CD14-positive monocyte (primary cell): ENCODE measurements around the gene CDK19. TPM values are rescaled to one million over a fixed set of nuclear protein-coding genes. Genes with fewer than 3 reads are reported as not detected.

ENCODE experiments used
- DNase-seq, 3 donors: peaks; one replicate each; pipeline ENCODE4 v3.0.0-alpha.2; 2011 to 2022
- H2AFZ ChIP-seq: 2 replicates; pipeline ENCODE4 v1.6.0; 2012; ENCODE audit warnings: mild to moderate bottlenecking, low read depth, low read length, inconsistent platforms; ENCODE audit not compliant: insufficient read depth, poor library complexity, severe bottlenecking
- H3K27ac ChIP-seq, 2 donors: 1 replicate in 1 of 2; 2 replicates in 1 of 2; pipeline ENCODE4 v1.5.1; 2012 to 2013; ENCODE audit warnings: low read length in 2 of 2, control low read depth in 1 of 2, inconsistent platforms in 1 of 2, low read depth in 1 of 2, mild to moderate bottlenecking in 1 of 2
- H3K27me3 ChIP-seq, 2 donors: one replicate each; pipeline versions ENCODE4 v1.6.0 to v1.6.1; 2011 to 2013; ENCODE audit warnings: low read length in 2 of 2; ENCODE audit not compliant: control insufficient read depth in 2 of 2, insufficient read depth in 2 of 2
- H3K36me3 ChIP-seq, 2 donors: replicated peaks in 1 of 2; 1 replicate in 1 of 2; 2 replicates in 1 of 2; pipeline versions ENCODE4 v1.5.1 to v1.6.1; 2012 to 2013; ENCODE audit warnings: low read length in 2 of 2, control low read depth in 1 of 2, inconsistent platforms in 1 of 2, mild to moderate bottlenecking in 1 of 2; ENCODE audit not compliant: insufficient read depth in 2 of 2, control insufficient read depth in 1 of 2
- H3K4me1 ChIP-seq, 2 donors: 1 replicate in 1 of 2; 2 replicates in 1 of 2; pipeline versions ENCODE4 v1.5.1 to v1.6.1; 2012 to 2013; ENCODE audit warnings: low read length in 2 of 2, control low read depth in 1 of 2, inconsistent platforms in 1 of 2, mild to moderate bottlenecking in 1 of 2, moderate library complexity in 1 of 2; ENCODE audit not compliant: insufficient read depth in 2 of 2, control insufficient read depth in 1 of 2
- H3K4me2 ChIP-seq: replicated peaks from 2 replicates; pipeline ENCODE3; 2012; ENCODE audit warnings: low read length, moderate library complexity, mild to moderate bottlenecking; ENCODE audit not compliant: poor library complexity, severe bottlenecking; ENCODE audit errors: extremely low read depth
- H3K4me3 ChIP-seq, 3 experiments: fragments of 200-600 bp in 1 of 3; sonication (generic) in 1 of 3; replicated peaks in 1 of 3; 1 replicate in 2 of 3; 2 replicates in 1 of 3; pipeline ENCODE4 v1.5.1; 2011 to 2013; ENCODE audit warnings: low read length in 3 of 3, mild to moderate bottlenecking in 3 of 3, control low read depth in 2 of 3, low read depth in 2 of 3, inconsistent platforms in 1 of 3, moderate library complexity in 1 of 3
- H3K79me2 ChIP-seq: 2 replicates; pipeline ENCODE4 v1.6.0; 2012; ENCODE audit warnings: mild to moderate bottlenecking, control low read depth, inconsistent platforms, low read length, moderate library complexity; ENCODE audit not compliant: insufficient read depth
- H3K9ac ChIP-seq: 2 replicates; pipeline ENCODE4 v1.6.0; 2017; ENCODE audit warnings: low read length, mild to moderate bottlenecking; ENCODE audit not compliant: insufficient read depth, poor library complexity, severe bottlenecking
- H3K9me3 ChIP-seq, 2 donors: replicated peaks in 1 of 2; 1 replicate in 1 of 2; 2 replicates in 1 of 2; pipeline versions ENCODE4 v1.5.1 to v1.6.1; 2012 to 2013; ENCODE audit warnings: low read length in 2 of 2, control low read depth in 1 of 2; ENCODE audit not compliant: control insufficient read depth in 1 of 2, insufficient read depth in 1 of 2
- H4K20me1 ChIP-seq: 2 replicates; pipeline ENCODE4 v1.6.0; 2012; ENCODE audit warnings: mild to moderate bottlenecking, low read length, control low read depth, moderate library complexity; ENCODE audit not compliant: insufficient read depth
- H3K27ac Mint-ChIP-seq, 7 donors: one replicate each; pipeline ENCODE4 v1.8.0; 2020; ENCODE audit warnings: mild to moderate bottlenecking in 7 of 7, mixed read lengths in 7 of 7, moderate library complexity in 6 of 7, inconsistent platforms in 2 of 7
- H3K27me3 Mint-ChIP-seq, 3 donors: one replicate each; pipeline ENCODE4 v1.8.0; 2021 to 2022; ENCODE audit warnings: low read depth in 3 of 3, mild to moderate bottlenecking in 3 of 3, mixed read lengths in 3 of 3, moderate library complexity in 3 of 3, inconsistent platforms in 1 of 3
- H3K36me3 Mint-ChIP-seq, 2 donors: one replicate each; pipeline ENCODE4 v1.8.0; 2020; ENCODE audit warnings: mixed read lengths in 2 of 2, inconsistent platforms in 1 of 2, mild to moderate bottlenecking in 1 of 2
- H3K4me1 Mint-ChIP-seq: one replicate; pipeline ENCODE4 v1.8.0; 2020; ENCODE audit warnings: mild to moderate bottlenecking, mixed read lengths
- H3K4me3 Mint-ChIP-seq, 2 donors: one replicate each; pipeline ENCODE4 v1.8.0; 2020; ENCODE audit warnings: mild to moderate bottlenecking in 2 of 2, mixed read lengths in 2 of 2, moderate library complexity in 1 of 2
- H3K9me3 Mint-ChIP-seq, 7 donors: one replicate each; pipeline ENCODE4 v1.8.0; 2020 to 2022; ENCODE audit warnings: mixed read lengths in 7 of 7, mild to moderate bottlenecking in 6 of 7, moderate library complexity in 6 of 7, inconsistent platforms in 2 of 7
- CTCF ChIP-seq: fragments of 200-600 bp; IDR thresholded peaks from one replicate; pipeline ENCODE4 v1.8.0; 2022; ENCODE audit warnings: antibody characterized with exemption, mild to moderate bottlenecking
- WGBS: methylation state at CpG from one replicate; pipeline ENCODE4 v1.1.5; 2013; ENCODE audit warnings: missing lambda C conversion rate; ENCODE audit not compliant: insufficient coverage; 5-methylcytosine and 5-hydroxymethylcytosine counted together
- intact Hi-C, 2 donors: fragments of 100-400 bp; cut with micrococcal nuclease; formaldehyde crosslinking; loops; one replicate each; pipeline versions ENCODE4 v1.15.0 to v1.15.1; 2023
- polyA plus RNA-seq, 3 donors: library from polyadenylated mRNA; depleted of rRNA in 1 of 3; unstranded in 2 of 3; stranded (reverse) in 1 of 3; fragments of 300-500 nt in 2 of 3; fragments of >200 nt in 1 of 3; fragmentation: Illumina TruSeq in 2 of 3; gene quantifications; 1 replicate in 2 of 3; 2 replicates in 1 of 3; pipeline ENCODE4 v1.2.3, GENCODE V29; 2012 to 2021

CDK19 gene
- polyA plus RNA-seq, 3 donors: 2.7 to 12.0 (median 3.9) TPM

- no CpG with 5 or more reads among the region's 1 CpG for WGBS
- H3K9me3 Mint-ChIP-seq: peaks cover 0 to 2% (median 0%) of the 10 kb centered on the region in 7 donors
These were observed 101.1 kb downstream of the CDK19 start for GRCh38 chr6:110714143-110714542.

GRCh38 chr6:110712238-110712637, 103.0 kb downstream of the CDK19 start:
- no peaks in the 10 kb centered on the region for H3K27me3 Mint-ChIP-seq
- TF ChIP-seq CTCF: no peak
- Histone ChIP-seq H3K27ac (no peak overlapping the region), H3K27me3 (no peaks in the 10 kb centered on the region), H2AFZ (no peak overlapping the region), H3K9me3 (no peaks in the 10 kb centered on the region), H3K9ac (no peak overlapping the region), H3K4me2 (no peak overlapping the region), H3K36me3 (peaks cover 0 to 8% of the 10 kb centered on the region in 2 donors), H3K79me2 (peaks cover 9% of the 10 kb centered on the region), H3K4me3 (no peak overlapping the region), H4K20me1 (no peaks in the 10 kb centered on the region), H3K4me1 (peaks cover 8 to 16% of the 10 kb centered on the region in 2 donors)
- peak overlapping the region in 2 of 7 donors; percentile 9 to 24 for H3K27ac Mint-ChIP-seq
- H3K36me3 Mint-ChIP-seq: peaks cover 12 to 15% of the 10 kb centered on the region in 2 donors
- no peak overlapping the region for H3K4me3 Mint-ChIP-seq
- WGBS: no CpG with 5 or more reads among the region's 3 CpGs
- intact Hi-C loops: no loop called here
- peaks cover 0 to 2% (median 0%) of the 10 kb centered on the region in 7 donors for H3K9me3 Mint-ChIP-seq
- no peak for DNase-seq
- H3K4me1 Mint-ChIP-seq: peaks cover 9% of the 10 kb centered on the region

More at GRCh38 chr6:110714143-110714542, 101.1 kb downstream of the CDK19 start:
- no peaks in the 10 kb centered on the region for H3K27me3 ChIP-seq
- H3K79me2 ChIP-seq: peaks cover 8% of the 10 kb centered on the region
- Mint-ChIP-seq H3K36me3 (peaks cover 15 to 27% of the 10 kb centered on the region in 2 donors), H3K4me1 (no peaks in the 10 kb centered on the region), H3K27me3 (no peaks in the 10 kb centered on the region), H3K4me3 (no peak overlapping the region), H3K27ac (no peak overlapping the region)
- peaks cover 0 to 8% of the 10 kb centered on the region in 2 donors for H3K36me3 ChIP-seq
- no peak overlapping the region for H3K4me3 ChIP-seq
- H2AFZ ChIP-seq: no peak overlapping the region
- H3K9ac ChIP-seq: no peak overlapping the region
- peaks cover 0 to under 1% of the 10 kb centered on the region in 2 donors for H3K4me1 ChIP-seq
- intact Hi-C loops: no loop called here
- no peaks in the 10 kb centered on the region for H3K9me3 ChIP-seq
- TF ChIP-seq CTCF: no peak
- H4K20me1 ChIP-seq: no peaks in the 10 kb centered on the region
- no peak for DNase-seq
- H3K4me2 ChIP-seq: no peak overlapping the region
- H3K27ac ChIP-seq: no peak overlapping the region
